WTC11 (cell line): ENCODE measurements around the gene ATP5MG. TPM values are rescaled to one million over a fixed set of nuclear protein-coding genes. Genes with fewer than 3 reads are reported as not detected.

ENCODE experiments used
- ATAC-seq: fragments of 200-7000 bp; cut with Tn5 transposase; 2 replicates; pipeline ENCODE4 v1.10.0; 2021; ENCODE audit warnings: mild to moderate bottlenecking, moderate library complexity
- CTCF ChIA-PET: fragments of 300-600 bp; sonication (Branson Sonifier 250); formaldehyde crosslinking; loops from one replicate; lab custom pipeline; 2021; ENCODE audit warnings: antibody characterized with exemption; lab: Charles Lee
- POLR2A ChIA-PET: fragments of 350-600 bp; sonication (Branson Sonifier 250); formaldehyde crosslinking; loops from one replicate; lab custom pipeline; 2021; ENCODE audit warnings: antibody characterized with exemption; lab: Charles Lee
- DNase-seq: peaks from one replicate; pipeline ENCODE4 v3.0.0; 2021; ENCODE audit warnings: low spot score
- H3K27ac Mint-ChIP-seq: 2 replicates; pipeline ENCODE4 v1.8.0; 2021; ENCODE audit warnings: mixed read lengths
- H3K27me3 Mint-ChIP-seq: 2 replicates; pipeline ENCODE4 v1.8.0; 2021; ENCODE audit warnings: low read depth, mild to moderate bottlenecking, moderate library complexity, mixed read lengths
- H3K36me3 Mint-ChIP-seq: 2 replicates; pipeline ENCODE4 v1.8.0; 2021; ENCODE audit warnings: mixed read lengths
- H3K4me1 Mint-ChIP-seq: 2 replicates; pipeline ENCODE4 v1.8.0; 2022; ENCODE audit warnings: mixed read lengths
- H3K4me3 Mint-ChIP-seq: 2 replicates; pipeline ENCODE4 v1.8.0; 2021; ENCODE audit warnings: mild to moderate bottlenecking, moderate library complexity, mixed read lengths
- H3K9me3 Mint-ChIP-seq: 2 replicates; pipeline ENCODE4 v1.8.0; 2021; ENCODE audit warnings: mixed read lengths
- ATF1 ChIP-seq: sonication (generic); formaldehyde crosslinking; IDR thresholded peaks from 2 replicates; pipeline ENCODE4 v1.8.1; 2023; ENCODE audit warnings: mild to moderate bottlenecking, moderate library complexity, missing genetic modification reagents
- CREB1 ChIP-seq: sonication (generic); formaldehyde crosslinking; IDR thresholded peaks from 2 replicates; pipeline ENCODE4 v1.8.0; 2023; ENCODE audit warnings: mild to moderate bottlenecking, missing genetic modification reagents
- EMX1 ChIP-seq: fragments of 250-450 bp; sonication (Bioruptor Pico); IDR thresholded peaks from 2 replicates; pipeline ENCODE4 v1.8.0; 2021; ENCODE audit warnings: mild to moderate bottlenecking
- FOXJ3 ChIP-seq: sonication (generic); formaldehyde crosslinking; IDR thresholded peaks from 2 replicates; pipeline ENCODE4 v1.9.0; 2021; ENCODE audit warnings: missing genetic modification reagents, mild to moderate bottlenecking, borderline replicate concordance
- GRHL2 ChIP-seq: fragments of 250-450 bp; sonication (Bioruptor Pico); IDR thresholded peaks from 2 replicates; pipeline ENCODE4 v1.8.0; 2022; ENCODE audit warnings: mild to moderate bottlenecking, moderate library complexity; ENCODE audit not compliant: insufficient replicate concordance, severe bottlenecking
- GTF2I ChIP-seq: fragments of 250-450 bp; sonication (Bioruptor Pico); conservative IDR thresholded peaks from 2 replicates; pipeline ENCODE4 v1.4.0; 2021; ENCODE audit warnings: mild to moderate bottlenecking
- KAT7 ChIP-seq: sonication (generic); formaldehyde crosslinking; IDR thresholded peaks from 2 replicates; pipeline ENCODE4 v1.8.1; 2023; ENCODE audit warnings: missing genetic modification reagents, mild to moderate bottlenecking, borderline replicate concordance
- NFE2L1 ChIP-seq: sonication (generic); formaldehyde crosslinking; IDR thresholded peaks from 2 replicates; pipeline ENCODE4 v1.8.1; 2023; ENCODE audit warnings: missing genetic modification reagents
- NR1H2 ChIP-seq: sonication (generic); formaldehyde crosslinking; IDR thresholded peaks from 2 replicates; pipeline ENCODE4 v1.9.0; 2021; ENCODE audit warnings: mild to moderate bottlenecking, moderate library complexity, missing genetic modification reagents
- NR2C2 ChIP-seq: sonication (generic); formaldehyde crosslinking; IDR thresholded peaks from 2 replicates; pipeline ENCODE4 v1.8.0; 2022; ENCODE audit warnings: mild to moderate bottlenecking, missing genetic modification reagents
- RORB ChIP-seq: fragments of 250-450 bp; sonication (Bioruptor Pico); IDR thresholded peaks from 2 replicates; pipeline ENCODE4 v1.9.0; 2021; ENCODE audit warnings: mild to moderate bottlenecking
- SP1 ChIP-seq: sonication (generic); formaldehyde crosslinking; conservative IDR thresholded peaks from 2 replicates; pipeline ENCODE4 v1.8.1; 2022; ENCODE audit warnings: missing genetic modification reagents
- ZBTB21 ChIP-seq: sonication (generic); formaldehyde crosslinking; IDR thresholded peaks from 2 replicates; pipeline ENCODE4 v1.8.1; 2023; ENCODE audit warnings: mild to moderate bottlenecking, missing genetic modification reagents, borderline replicate concordance
- ZNF263 ChIP-seq: sonication (generic); formaldehyde crosslinking; IDR thresholded peaks from 2 replicates; pipeline ENCODE4 v1.8.1; 2022; ENCODE audit warnings: low read depth, mild to moderate bottlenecking, moderate library complexity, missing genetic modification reagents
- total RNA-seq: library from RNA; stranded (reverse); gene quantifications from 3 replicates; pipeline ENCODE4 v1.2.3, GENCODE V29; 2021
- TF ChIP-seq, protein P1 (sequence below): sonication (generic); formaldehyde crosslinking; IDR thresholded peaks from 2 replicates; pipeline ENCODE4 v1.8.0; 2023; ENCODE audit warnings: mild to moderate bottlenecking, missing genetic modification reagents
- TF ChIP-seq, protein P2 (sequence below): sonication (generic); formaldehyde crosslinking; IDR thresholded peaks from 2 replicates; pipeline ENCODE4 v1.8.0; 2022; ENCODE audit warnings: missing genetic modification reagents
- TF ChIP-seq, protein P3 (sequence below): sonication (generic); formaldehyde crosslinking; IDR thresholded peaks from 2 replicates; pipeline ENCODE4 v1.8.0; 2023; ENCODE audit warnings: missing genetic modification reagents, mild to moderate bottlenecking, borderline replicate concordance
- TF ChIP-seq, protein P4 (sequence below): fragments of 250-450 bp; sonication (Bioruptor Pico); IDR thresholded peaks from 2 replicates; pipeline ENCODE4 v1.8.0; 2021; ENCODE audit warnings: mild to moderate bottlenecking
- TF ChIP-seq, protein P5 (sequence below): sonication (generic); formaldehyde crosslinking; IDR thresholded peaks from 2 replicates; pipeline ENCODE4 v1.8.1; 2023; ENCODE audit warnings: mild to moderate bottlenecking, missing genetic modification reagents
- TF ChIP-seq, protein P6 (sequence below): sonication (generic); formaldehyde crosslinking; IDR thresholded peaks from 2 replicates; pipeline ENCODE4 v1.8.1; 2023; ENCODE audit warnings: mild to moderate bottlenecking, missing genetic modification reagents
- TF ChIP-seq, protein P7 (sequence below): sonication (generic); formaldehyde crosslinking; conservative IDR thresholded peaks from 2 replicates; pipeline ENCODE4 v1.8.1; 2022; ENCODE audit warnings: mild to moderate bottlenecking, missing genetic modification reagents
- TF ChIP-seq, protein P8 (sequence below): sonication (generic); formaldehyde crosslinking; IDR thresholded peaks from 2 replicates; pipeline ENCODE4 v1.8.0; 2022; ENCODE audit warnings: mild to moderate bottlenecking, missing genetic modification reagents

Gene ATP5MG
- total RNA-seq, 1 experiment from 2014 or later = 251 TPM

DNA sequence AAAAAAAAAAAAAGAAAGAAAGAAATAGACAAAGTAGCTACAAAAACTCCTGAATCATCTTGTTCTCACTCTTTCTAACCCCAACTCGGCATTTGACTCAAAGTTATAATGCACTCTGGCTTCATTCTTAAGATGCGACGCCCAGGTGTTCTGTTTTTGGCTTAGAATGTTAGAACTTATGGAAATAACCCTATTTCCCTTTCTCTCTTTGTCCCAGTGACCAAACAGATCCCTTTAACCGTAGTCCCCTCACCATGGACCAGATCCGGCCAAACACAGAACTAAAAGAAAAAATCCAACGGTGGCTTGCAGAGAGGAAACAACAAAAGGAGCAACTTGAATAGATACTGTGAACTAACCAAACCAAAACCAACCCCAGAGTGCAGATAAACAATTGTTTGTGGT lies 5.3 kb upstream of the ATP5MG start (continued):
- TF ChIP-seq, protein P1, sequence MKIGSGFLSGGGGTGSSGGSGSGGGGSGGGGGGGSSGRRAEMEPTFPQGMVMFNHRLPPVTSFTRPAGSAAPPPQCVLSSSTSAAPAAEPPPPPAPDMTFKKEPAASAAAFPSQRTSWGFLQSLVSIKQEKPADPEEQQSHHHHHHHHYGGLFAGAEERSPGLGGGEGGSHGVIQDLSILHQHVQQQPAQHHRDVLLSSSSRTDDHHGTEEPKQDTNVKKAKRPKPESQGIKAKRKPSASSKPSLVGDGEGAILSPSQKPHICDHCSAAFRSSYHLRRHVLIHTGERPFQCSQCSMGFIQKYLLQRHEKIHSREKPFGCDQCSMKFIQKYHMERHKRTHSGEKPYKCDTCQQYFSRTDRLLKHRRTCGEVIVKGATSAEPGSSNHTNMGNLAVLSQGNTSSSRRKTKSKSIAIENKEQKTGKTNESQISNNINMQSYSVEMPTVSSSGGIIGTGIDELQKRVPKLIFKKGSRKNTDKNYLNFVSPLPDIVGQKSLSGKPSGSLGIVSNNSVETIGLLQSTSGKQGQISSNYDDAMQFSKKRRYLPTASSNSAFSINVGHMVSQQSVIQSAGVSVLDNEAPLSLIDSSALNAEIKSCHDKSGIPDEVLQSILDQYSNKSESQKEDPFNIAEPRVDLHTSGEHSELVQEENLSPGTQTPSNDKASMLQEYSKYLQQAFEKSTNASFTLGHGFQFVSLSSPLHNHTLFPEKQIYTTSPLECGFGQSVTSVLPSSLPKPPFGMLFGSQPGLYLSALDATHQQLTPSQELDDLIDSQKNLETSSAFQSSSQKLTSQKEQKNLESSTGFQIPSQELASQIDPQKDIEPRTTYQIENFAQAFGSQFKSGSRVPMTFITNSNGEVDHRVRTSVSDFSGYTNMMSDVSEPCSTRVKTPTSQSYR = no peak
- TF ChIP-seq RORB (CRISPR knock-in tag) (no peak), ATF1 (CRISPR knock-in tag) (no peak), EMX1 (no peak)
- TF ChIP-seq, protein P2, sequence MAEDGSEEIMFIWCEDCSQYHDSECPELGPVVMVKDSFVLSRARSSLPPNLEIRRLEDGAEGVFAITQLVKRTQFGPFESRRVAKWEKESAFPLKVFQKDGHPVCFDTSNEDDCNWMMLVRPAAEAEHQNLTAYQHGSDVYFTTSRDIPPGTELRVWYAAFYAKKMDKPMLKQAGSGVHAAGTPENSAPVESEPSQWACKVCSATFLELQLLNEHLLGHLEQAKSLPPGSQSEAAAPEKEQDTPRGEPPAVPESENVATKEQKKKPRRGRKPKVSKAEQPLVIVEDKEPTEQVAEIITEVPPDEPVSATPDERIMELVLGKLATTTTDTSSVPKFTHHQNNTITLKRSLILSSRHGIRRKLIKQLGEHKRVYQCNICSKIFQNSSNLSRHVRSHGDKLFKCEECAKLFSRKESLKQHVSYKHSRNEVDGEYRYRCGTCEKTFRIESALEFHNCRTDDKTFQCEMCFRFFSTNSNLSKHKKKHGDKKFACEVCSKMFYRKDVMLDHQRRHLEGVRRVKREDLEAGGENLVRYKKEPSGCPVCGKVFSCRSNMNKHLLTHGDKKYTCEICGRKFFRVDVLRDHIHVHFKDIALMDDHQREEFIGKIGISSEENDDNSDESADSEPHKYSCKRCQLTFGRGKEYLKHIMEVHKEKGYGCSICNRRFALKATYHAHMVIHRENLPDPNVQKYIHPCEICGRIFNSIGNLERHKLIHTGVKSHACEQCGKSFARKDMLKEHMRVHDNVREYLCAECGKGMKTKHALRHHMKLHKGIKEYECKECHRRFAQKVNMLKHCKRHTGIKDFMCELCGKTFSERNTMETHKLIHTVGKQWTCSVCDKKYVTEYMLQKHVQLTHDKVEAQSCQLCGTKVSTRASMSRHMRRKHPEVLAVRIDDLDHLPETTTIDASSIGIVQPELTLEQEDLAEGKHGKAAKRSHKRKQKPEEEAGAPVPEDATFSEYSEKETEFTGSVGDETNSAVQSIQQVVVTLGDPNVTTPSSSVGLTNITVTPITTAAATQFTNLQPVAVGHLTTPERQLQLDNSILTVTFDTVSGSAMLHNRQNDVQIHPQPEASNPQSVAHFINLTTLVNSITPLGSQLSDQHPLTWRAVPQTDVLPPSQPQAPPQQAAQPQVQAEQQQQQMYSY (CRISPR knock-in tag) = no peak
- TF ChIP-seq, protein P3, sequence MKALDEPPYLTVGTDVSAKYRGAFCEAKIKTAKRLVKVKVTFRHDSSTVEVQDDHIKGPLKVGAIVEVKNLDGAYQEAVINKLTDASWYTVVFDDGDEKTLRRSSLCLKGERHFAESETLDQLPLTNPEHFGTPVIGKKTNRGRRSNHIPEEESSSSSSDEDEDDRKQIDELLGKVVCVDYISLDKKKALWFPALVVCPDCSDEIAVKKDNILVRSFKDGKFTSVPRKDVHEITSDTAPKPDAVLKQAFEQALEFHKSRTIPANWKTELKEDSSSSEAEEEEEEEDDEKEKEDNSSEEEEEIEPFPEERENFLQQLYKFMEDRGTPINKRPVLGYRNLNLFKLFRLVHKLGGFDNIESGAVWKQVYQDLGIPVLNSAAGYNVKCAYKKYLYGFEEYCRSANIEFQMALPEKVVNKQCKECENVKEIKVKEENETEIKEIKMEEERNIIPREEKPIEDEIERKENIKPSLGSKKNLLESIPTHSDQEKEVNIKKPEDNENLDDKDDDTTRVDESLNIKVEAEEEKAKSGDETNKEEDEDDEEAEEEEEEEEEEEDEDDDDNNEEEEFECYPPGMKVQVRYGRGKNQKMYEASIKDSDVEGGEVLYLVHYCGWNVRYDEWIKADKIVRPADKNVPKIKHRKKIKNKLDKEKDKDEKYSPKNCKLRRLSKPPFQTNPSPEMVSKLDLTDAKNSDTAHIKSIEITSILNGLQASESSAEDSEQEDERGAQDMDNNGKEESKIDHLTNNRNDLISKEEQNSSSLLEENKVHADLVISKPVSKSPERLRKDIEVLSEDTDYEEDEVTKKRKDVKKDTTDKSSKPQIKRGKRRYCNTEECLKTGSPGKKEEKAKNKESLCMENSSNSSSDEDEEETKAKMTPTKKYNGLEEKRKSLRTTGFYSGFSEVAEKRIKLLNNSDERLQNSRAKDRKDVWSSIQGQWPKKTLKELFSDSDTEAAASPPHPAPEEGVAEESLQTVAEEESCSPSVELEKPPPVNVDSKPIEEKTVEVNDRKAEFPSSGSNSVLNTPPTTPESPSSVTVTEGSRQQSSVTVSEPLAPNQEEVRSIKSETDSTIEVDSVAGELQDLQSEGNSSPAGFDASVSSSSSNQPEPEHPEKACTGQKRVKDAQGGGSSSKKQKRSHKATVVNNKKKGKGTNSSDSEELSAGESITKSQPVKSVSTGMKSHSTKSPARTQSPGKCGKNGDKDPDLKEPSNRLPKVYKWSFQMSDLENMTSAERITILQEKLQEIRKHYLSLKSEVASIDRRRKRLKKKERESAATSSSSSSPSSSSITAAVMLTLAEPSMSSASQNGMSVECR (CRISPR knock-in tag) = no peak

DNA sequence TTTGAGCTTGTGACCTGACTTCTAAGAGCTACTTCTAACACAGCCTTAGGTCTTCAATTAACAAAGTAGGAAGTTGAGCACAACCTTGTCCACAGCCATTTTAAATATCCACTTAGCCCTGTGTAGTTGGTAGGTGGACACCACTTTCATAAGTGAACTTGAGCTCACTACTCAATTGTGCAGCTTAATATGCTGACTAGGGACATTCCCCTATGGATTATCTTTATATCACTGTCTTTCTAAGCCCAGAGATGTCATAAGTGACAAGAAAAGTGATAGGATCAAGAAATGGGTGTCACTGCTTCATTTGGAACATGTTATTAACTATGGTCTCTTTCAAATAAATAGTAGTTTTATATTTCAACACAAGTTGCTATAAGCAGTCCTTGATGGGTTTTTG lies 4.0 kb upstream of the ATP5MG start:
- H3K9me3 Mint-ChIP-seq = no peaks in the 10 kb centered on the region
- ChIA-PET POLR2A (no interaction called here), CTCF (no interaction called here)
- DNase-seq = no peak
- peaks cover 12% of the 10 kb centered on the region for H3K4me1 Mint-ChIP-seq
- H3K27me3 Mint-ChIP-seq = no peaks in the 10 kb centered on the region
- H3K27ac Mint-ChIP-seq = no peak overlapping the region
- no peak overlapping the region for H3K4me3 Mint-ChIP-seq
- no peak for ATAC-seq
- H3K36me3 Mint-ChIP-seq = peaks cover 21% of the 10 kb centered on the region
- TF ChIP-seq, protein P4, sequence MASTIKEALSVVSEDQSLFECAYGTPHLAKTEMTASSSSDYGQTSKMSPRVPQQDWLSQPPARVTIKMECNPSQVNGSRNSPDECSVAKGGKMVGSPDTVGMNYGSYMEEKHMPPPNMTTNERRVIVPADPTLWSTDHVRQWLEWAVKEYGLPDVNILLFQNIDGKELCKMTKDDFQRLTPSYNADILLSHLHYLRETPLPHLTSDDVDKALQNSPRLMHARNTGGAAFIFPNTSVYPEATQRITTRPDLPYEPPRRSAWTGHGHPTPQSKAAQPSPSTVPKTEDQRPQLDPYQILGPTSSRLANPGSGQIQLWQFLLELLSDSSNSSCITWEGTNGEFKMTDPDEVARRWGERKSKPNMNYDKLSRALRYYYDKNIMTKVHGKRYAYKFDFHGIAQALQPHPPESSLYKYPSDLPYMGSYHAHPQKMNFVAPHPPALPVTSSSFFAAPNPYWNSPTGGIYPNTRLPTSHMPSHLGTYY (CRISPR knock-in tag) = no peak
- TF ChIP-seq NR2C2 (CRISPR knock-in tag) = no peak
- no peak for TF ChIP-seq NFE2L1 (CRISPR knock-in tag)
- TF ChIP-seq, protein P5, sequence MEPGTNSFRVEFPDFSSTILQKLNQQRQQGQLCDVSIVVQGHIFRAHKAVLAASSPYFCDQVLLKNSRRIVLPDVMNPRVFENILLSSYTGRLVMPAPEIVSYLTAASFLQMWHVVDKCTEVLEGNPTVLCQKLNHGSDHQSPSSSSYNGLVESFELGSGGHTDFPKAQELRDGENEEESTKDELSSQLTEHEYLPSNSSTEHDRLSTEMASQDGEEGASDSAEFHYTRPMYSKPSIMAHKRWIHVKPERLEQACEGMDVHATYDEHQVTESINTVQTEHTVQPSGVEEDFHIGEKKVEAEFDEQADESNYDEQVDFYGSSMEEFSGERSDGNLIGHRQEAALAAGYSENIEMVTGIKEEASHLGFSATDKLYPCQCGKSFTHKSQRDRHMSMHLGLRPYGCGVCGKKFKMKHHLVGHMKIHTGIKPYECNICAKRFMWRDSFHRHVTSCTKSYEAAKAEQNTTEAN (CRISPR knock-in tag) = no peak
- TF ChIP-seq ZNF263 (CRISPR knock-in tag) = no peak
- TF ChIP-seq CREB1 (CRISPR knock-in tag) = no peak
- TF ChIP-seq, protein P6, sequence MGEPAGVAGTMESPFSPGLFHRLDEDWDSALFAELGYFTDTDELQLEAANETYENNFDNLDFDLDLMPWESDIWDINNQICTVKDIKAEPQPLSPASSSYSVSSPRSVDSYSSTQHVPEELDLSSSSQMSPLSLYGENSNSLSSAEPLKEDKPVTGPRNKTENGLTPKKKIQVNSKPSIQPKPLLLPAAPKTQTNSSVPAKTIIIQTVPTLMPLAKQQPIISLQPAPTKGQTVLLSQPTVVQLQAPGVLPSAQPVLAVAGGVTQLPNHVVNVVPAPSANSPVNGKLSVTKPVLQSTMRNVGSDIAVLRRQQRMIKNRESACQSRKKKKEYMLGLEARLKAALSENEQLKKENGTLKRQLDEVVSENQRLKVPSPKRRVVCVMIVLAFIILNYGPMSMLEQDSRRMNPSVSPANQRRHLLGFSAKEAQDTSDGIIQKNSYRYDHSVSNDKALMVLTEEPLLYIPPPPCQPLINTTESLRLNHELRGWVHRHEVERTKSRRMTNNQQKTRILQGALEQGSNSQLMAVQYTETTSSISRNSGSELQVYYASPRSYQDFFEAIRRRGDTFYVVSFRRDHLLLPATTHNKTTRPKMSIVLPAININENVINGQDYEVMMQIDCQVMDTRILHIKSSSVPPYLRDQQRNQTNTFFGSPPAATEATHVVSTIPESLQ (CRISPR knock-in tag) = no peak
- no peak for TF ChIP-seq FOXJ3 (CRISPR knock-in tag)
- TF ChIP-seq GTF2I (CRISPR knock-in tag) = no peak
- TF ChIP-seq, protein P7, sequence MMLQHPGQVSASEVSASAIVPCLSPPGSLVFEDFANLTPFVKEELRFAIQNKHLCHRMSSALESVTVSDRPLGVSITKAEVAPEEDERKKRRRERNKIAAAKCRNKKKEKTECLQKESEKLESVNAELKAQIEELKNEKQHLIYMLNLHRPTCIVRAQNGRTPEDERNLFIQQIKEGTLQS (CRISPR knock-in tag) = no peak
- TF ChIP-seq ZBTB21 (CRISPR knock-in tag) = no peak
- no peak for TF ChIP-seq KAT7 (CRISPR knock-in tag)
- no peak for TF ChIP-seq SP1 (CRISPR knock-in tag)
- no peak for TF ChIP-seq GRHL2 (CRISPR knock-in tag)
- TF ChIP-seq, protein P8, sequence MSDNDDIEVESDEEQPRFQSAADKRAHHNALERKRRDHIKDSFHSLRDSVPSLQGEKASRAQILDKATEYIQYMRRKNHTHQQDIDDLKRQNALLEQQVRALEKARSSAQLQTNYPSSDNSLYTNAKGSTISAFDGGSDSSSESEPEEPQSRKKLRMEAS (CRISPR knock-in tag) = no peak
- no peak for TF ChIP-seq NR1H2 (CRISPR knock-in tag)
